Measurements from ENCODE around the gene ABHD8.

DNA sequence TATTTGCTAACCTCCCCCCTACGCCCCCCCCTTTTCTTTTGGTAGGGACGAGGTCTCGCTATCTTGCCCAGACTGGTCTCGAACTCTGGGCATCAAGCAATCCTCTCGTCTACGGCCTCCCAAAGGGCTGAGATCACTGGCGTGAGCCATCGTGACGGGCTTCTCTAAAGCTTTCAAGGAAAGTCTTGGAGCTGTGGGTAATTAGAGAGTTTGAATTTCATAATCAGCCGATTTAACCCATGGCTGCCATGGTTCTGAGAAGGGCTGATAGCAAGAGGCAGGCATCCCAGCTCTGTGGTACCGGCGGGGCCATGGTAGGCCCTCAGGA is 679 bp upstream of the ABHD8 start:
- no peak for TF ChIP-seq POLR2A (IDR thresholded peaks at IDR 0.05; ENCODE audit: extremely low read depth, insufficient read length)
- TF ChIP-seq CTCF (IDR thresholded peaks at IDR 0.05; ENCODE audit: low read depth, low read length): no peak

All from NB4 (cell line).